OCI-LY1 (cell line): ENCODE measurements around the gene HIRA.

Source experiments
- CTCF ChIP-seq: fragments of 200-600 bp; sonication (generic), shearing (Covaris generic); IDR thresholded peaks from 2 replicates; pipeline ENCODE4 v1.5.1; 2017; ENCODE audit warnings: mild to moderate bottlenecking, antibody characterized with exemption, low read length, moderate library complexity, mixed read lengths
- EZH2 ChIP-seq: fragments of 200-600 bp; sonication (generic), shearing (Covaris generic); IDR thresholded peaks from 2 replicates; pipeline ENCODE4 v1.8.0; 2017; ENCODE audit warnings: borderline replicate concordance, mixed run types, mild to moderate bottlenecking, antibody characterized with exemption, low read length, moderate library complexity, mixed read lengths

- TF ChIP-seq CTCF (no peak), EZH2 (no peak)
These were observed 16.6 kb upstream of the HIRA start for GRCh38 chr22:19448076-19448607.
